IMR-90 (cell line): ENCODE results near the gene FNDC1. TPM values are rescaled to one million over a fixed set of nuclear protein-coding genes. Genes with fewer than 3 reads are reported as not detected.

ENCODE experiments used
- ATAC-seq: fragments of 200-7000 bp; cut with Tn5 transposase; 2 replicates; pipeline ENCODE4 v1.9.1; 2020; ENCODE audit warnings: low read depth, mild to moderate bottlenecking, moderate library complexity
- BruUV-seq: library from RNA; stranded (reverse); fragments of 400-500 nt; replicated peaks from 2 replicates; lab custom pipeline; 2021; lab: Mats Ljungman, UMichigan
- CTCF ChIA-PET: fragments of 300-600 bp; formaldehyde crosslinking; extraction: SDS; loops from one replicate; lab custom pipeline; 2021; ENCODE audit warnings: antibody characterized with exemption; lab: Yijun Ruan, JAX
- POLR2A ChIA-PET: fragments of 300-600 bp; sonication (Branson Sonifier 250); formaldehyde crosslinking; loops from one replicate; lab custom pipeline; 2022; ENCODE audit warnings: antibody characterized with exemption; ENCODE audit not compliant: unreplicated experiment; lab: Charles Lee
- DNase-seq: peaks from one replicate; pipeline ENCODE4 v3.0.0; 2013
- H2AFZ ChIP-seq: replicated peaks from 2 replicates; pipeline ENCODE3; 2013; ENCODE audit warnings: low read length, mild to moderate bottlenecking; ENCODE audit not compliant: poor library complexity
- H2AK5ac ChIP-seq: 2 replicates; pipeline ENCODE4 v1.6.1; 2013; ENCODE audit warnings: low read depth, low read length, inconsistent platforms
- H2AK9ac ChIP-seq: replicated peaks from 2 replicates; pipeline ENCODE3; 2013; ENCODE audit warnings: mild to moderate bottlenecking, low read depth, low read length, moderate library complexity; ENCODE audit not compliant: poor library complexity
- H2BK120ac ChIP-seq: 2 replicates; pipeline ENCODE4 v1.6.1; 2013; ENCODE audit warnings: low read depth, low read length, inconsistent platforms
- H2BK15ac ChIP-seq: 3 replicates; pipeline ENCODE4 v1.6.1; 2013; ENCODE audit warnings: low read depth, low read length, inconsistent platforms
- H2BK20ac ChIP-seq: 2 replicates; pipeline ENCODE4 v1.6.1; 2013; ENCODE audit warnings: low read depth, mild to moderate bottlenecking, inconsistent platforms, low read length, moderate library complexity
- H2BK5ac ChIP-seq: 2 replicates; pipeline ENCODE4 v1.6.1; 2013; ENCODE audit warnings: mild to moderate bottlenecking, low read depth, low read length, inconsistent platforms; ENCODE audit not compliant: poor library complexity, severe bottlenecking
- H3K14ac ChIP-seq: replicated peaks from 2 replicates; pipeline ENCODE4 v1.6.1; 2013; ENCODE audit warnings: low read depth, low read length, inconsistent platforms
- H3K18ac ChIP-seq: 2 replicates; pipeline ENCODE4 v1.6.1; 2013; ENCODE audit warnings: low read depth, low read length, control low read depth
- H3K23ac ChIP-seq: 2 replicates; pipeline ENCODE4 v1.6.1; 2013; ENCODE audit warnings: low read depth, low read length, inconsistent platforms
- H3K27ac ChIP-seq: 2 replicates; pipeline ENCODE4 v1.5.1; 2013; ENCODE audit warnings: mild to moderate bottlenecking, control low read depth, low read length; ENCODE audit not compliant: insufficient read depth
- H3K27me3 ChIP-seq: 2 replicates; pipeline ENCODE4 v1.6.1; 2013; ENCODE audit warnings: low read length; ENCODE audit not compliant: control insufficient read depth, insufficient read depth
- H3K36me3 ChIP-seq: 2 replicates; pipeline ENCODE4 v1.6.1; 2013; ENCODE audit warnings: low read length, mixed read lengths; ENCODE audit not compliant: control insufficient read depth, insufficient read depth
- H3K4ac ChIP-seq: 2 replicates; pipeline ENCODE4 v1.6.1; 2013; ENCODE audit warnings: low read depth, low read length, inconsistent platforms
- H3K4me1 ChIP-seq: 2 replicates; pipeline ENCODE4 v1.6.1; 2013; ENCODE audit warnings: low read length, mixed read lengths; ENCODE audit not compliant: control insufficient read depth, insufficient read depth
- H3K4me2 ChIP-seq: 2 replicates; pipeline ENCODE4 v1.6.1; 2013; ENCODE audit warnings: low read depth, mild to moderate bottlenecking, control low read depth, low read length, moderate library complexity
- H3K4me3 ChIP-seq: 2 replicates; pipeline ENCODE4 v1.5.1; 2013; ENCODE audit warnings: low read depth, mild to moderate bottlenecking, control low read depth, low read length, moderate library complexity; ENCODE audit not compliant: insufficient read depth
- H3K56ac ChIP-seq: 2 replicates; pipeline ENCODE4 v1.6.1; 2013; ENCODE audit warnings: low read length, inconsistent platforms; ENCODE audit not compliant: insufficient read depth; ENCODE audit errors: extremely low read depth
- H3K79me1 ChIP-seq, 2 experiments: 2 replicates each; pipeline ENCODE4 v1.6.1; 2013; ENCODE audit warnings: low read length in 2 of 2, inconsistent platforms in 1 of 2, low read depth in 1 of 2
- H3K9ac ChIP-seq: 2 replicates; pipeline ENCODE4 v1.6.1; 2013; ENCODE audit warnings: low read depth, low read length, control low read depth
- H3K9me1 ChIP-seq: 2 replicates; pipeline ENCODE4 v1.6.1; 2013; ENCODE audit warnings: low read length, inconsistent platforms; ENCODE audit not compliant: insufficient read depth
- H3K9me3 ChIP-seq: 2 replicates; pipeline ENCODE4 v1.6.1; 2013; ENCODE audit warnings: low read length; ENCODE audit not compliant: control insufficient read depth, insufficient read depth
- H4K20me1 ChIP-seq: 2 replicates; pipeline ENCODE4 v1.6.1; 2013; ENCODE audit warnings: low read length, inconsistent platforms; ENCODE audit not compliant: insufficient read depth
- H4K5ac ChIP-seq: 2 replicates; pipeline ENCODE4 v1.6.1; 2013; ENCODE audit warnings: mild to moderate bottlenecking, low read depth, low read length, control low read depth
- H4K8ac ChIP-seq, 2 experiments: 2 replicates each; pipeline ENCODE4 v1.6.1; 2013; ENCODE audit warnings: low read depth in 2 of 2, low read length in 2 of 2, control low read depth in 1 of 2, inconsistent platforms in 1 of 2
- H4K91ac ChIP-seq: 2 replicates; pipeline ENCODE4 v1.6.1; 2013; ENCODE audit warnings: low read depth, low read length, inconsistent platforms; ENCODE audit not compliant: insufficient read depth
- CHD1 ChIP-seq: IDR thresholded peaks from 2 replicates; pipeline ENCODE4 v1.6.1; 2012; ENCODE audit warnings: low read depth, low read length, improper control_type of control experiment
- ELK1 ChIP-seq: fragments of 150-350 bp; IDR thresholded peaks from 2 replicates; pipeline ENCODE4 v1.6.1; 2016; ENCODE audit warnings: low read depth, mild to moderate bottlenecking, low read length, moderate library complexity, borderline replicate concordance
- FOS ChIP-seq: fragments of 150-350 bp; IDR thresholded peaks from 2 replicates; pipeline ENCODE4 v1.6.1; 2016; ENCODE audit warnings: low read depth, low read length
- MAZ ChIP-seq: IDR thresholded peaks from 2 replicates; pipeline ENCODE4 v1.6.1; 2012; ENCODE audit warnings: low read depth, mild to moderate bottlenecking, low read length, improper control_type of control experiment, moderate library complexity, borderline replicate concordance
- MXI1 ChIP-seq: IDR thresholded peaks from 2 replicates; pipeline ENCODE4 v1.6.1; 2012; ENCODE audit warnings: low read depth, mild to moderate bottlenecking, low read length, moderate library complexity, borderline replicate concordance
- NFE2L2 ChIP-seq: fragments of 150-350 bp; IDR thresholded peaks from 2 replicates; pipeline ENCODE4 v1.6.1; 2016; ENCODE audit warnings: low read depth, mild to moderate bottlenecking, low read length
- POLR2A ChIP-seq: IDR thresholded peaks from 2 replicates; pipeline ENCODE4 v1.6.1; 2012; ENCODE audit warnings: mild to moderate bottlenecking, low read depth, low read length
- RFX5 ChIP-seq: IDR thresholded peaks from 2 replicates; pipeline ENCODE4 v1.8.0; 2012; ENCODE audit warnings: low read depth, mild to moderate bottlenecking, low read length, moderate library complexity
- SMC3 ChIP-seq: fragments of 150-350 bp; IDR thresholded peaks from 2 replicates; pipeline ENCODE4 v1.6.1; 2016; ENCODE audit warnings: low read depth, mild to moderate bottlenecking, antibody characterized with exemption, low read length, moderate library complexity
- WGBS, 2 experiments: methylation state at CpG; one replicate each; pipeline versions ENCODE4 v1.1.5 to v1.1.7; 2013; ENCODE audit warnings: missing lambda C conversion rate in 2 of 2; ENCODE audit not compliant: insufficient read length in 1 of 2; ENCODE audit errors: extremely low coverage in 2 of 2; 5-methylcytosine and 5-hydroxymethylcytosine counted together
- dilution Hi-C: fragments of 300-500 bp; cut with HindIII; formaldehyde crosslinking; loops from one replicate; pipeline ENCODE4 v1.14.3; 2018; ENCODE audit warnings: low sequenced_read_pairs; ENCODE audit not compliant: unreplicated experiment
- in situ Hi-C: fragments of 300-500 bp; cut with MboI; formaldehyde crosslinking; loops from 3 replicates; pipeline ENCODE4 v1.14.3; 2019; ENCODE audit warnings: low sequenced_read_pairs, inconsistent platforms, mixed read lengths
- intact Hi-C: fragments of 100-400 bp; cut with micrococcal nuclease; formaldehyde crosslinking; loops from 2 replicates; pipeline ENCODE4 v1.10.0; 2022
- polyA plus RNA-seq, 3 experiments: library from polyadenylated mRNA; depleted of rRNA; stranded (reverse); fragments of >200 nt; gene quantifications; 2 replicates each; pipeline ENCODE4 v1.2.3, GENCODE V29; 2012; ENCODE audit warnings: low replicate concordance in 1 of 3
- total RNA-seq: library from RNA; depleted of rRNA; stranded (reverse); fragments of >200 nt; gene quantifications from 2 replicates; pipeline ENCODE4 v1.2.3, GENCODE V29; 2012

The FNDC1 gene
- total and polyA plus RNA-seq, 2 of the 4 experiments (the other 2 are of a cell fraction), result 0.03 TPM; not detected in 1

- H2AK9ac ChIP-seq, result no peak overlapping the region
- dilution Hi-C loops, result no loop called here
- ATAC-seq (no peak), DNase-seq (peak; percentile 16)
- H3K9ac ChIP-seq, result no peak overlapping the region
- no TSS peak for BruUV-seq
- H3K56ac ChIP-seq, result no peak overlapping the region
- H3K9me3 ChIP-seq, result no peaks in the 10 kb centered on the region
- no peak overlapping the region for H4K8ac ChIP-seq
- no peak overlapping the region for H3K14ac ChIP-seq
- no peaks in the 10 kb centered on the region for H3K36me3 ChIP-seq
- H4K20me1 ChIP-seq, result no peaks in the 10 kb centered on the region
- WGBS, 2 experiments, result no CpG with 5 or more reads among the region's 1 CpG
- no peak overlapping the region for H3K18ac ChIP-seq
- H3K4me3 ChIP-seq, result no peak overlapping the region
- no peak overlapping the region for H3K27ac ChIP-seq
- in situ Hi-C loops, result no loop called here
- H2AK5ac ChIP-seq, result no peak overlapping the region
- no peak overlapping the region for H2BK20ac ChIP-seq
- H3K4ac ChIP-seq, result no peak overlapping the region
- peaks cover 3% of the 10 kb centered on the region; the same call in 1 of the 2 replicates for H3K27me3 ChIP-seq
- TF ChIP-seq POLR2A (no peak), SMC3 (no peak), FOS (no peak), CHD1 (no peak), RFX5 (no peak), MAZ (no peak), NFE2L2 (no peak), ELK1 (no peak), MXI1 (no peak)
- H3K9me1 ChIP-seq, result no peaks in the 10 kb centered on the region
- no peak overlapping the region for H4K5ac ChIP-seq
- H2BK5ac ChIP-seq, result no peak overlapping the region
- no peak overlapping the region for H2AFZ ChIP-seq
- no peak overlapping the region for H4K91ac ChIP-seq
- intact Hi-C loops, result no loop called here
- H3K4me2 ChIP-seq, result no peak overlapping the region
- no peak overlapping the region for H2BK15ac ChIP-seq
- POLR2A ChIA-PET, result no interaction called here
- no peaks in the 10 kb centered on the region for H3K4me1 ChIP-seq
- no peaks in the 10 kb centered on the region for H3K79me1 ChIP-seq
- no peak overlapping the region for H3K23ac ChIP-seq
- CTCF ChIA-PET, result interaction anchor here (0.9 to 1.0 kb wide), 2 partner anchors 9 to 39 kb away, joined by 3 read pairs; no protein-coding TSS in a partner anchor
- no peak overlapping the region for H2BK120ac ChIP-seq
Measured at GRCh38 chr6:159152041-159152440, 17.2 kb upstream of the FNDC1 start.
